ENCODE results near the gene PLAAT2.
"Not testable (repeated sequence)": the region's sequence is repeated elsewhere in the genome, so short reads cannot be mapped to it uniquely, and the experiment has no call there.

Gene PLAAT2

GRCh38 chr11:63563201-63564055 is at the start of gene PLAAT2:
PLAAT2 (minus strand) TSS chr11:63563379; CDS start chr11:63563324, 55 bp downstream.
- Mint-ChIP-seq H3K4me1 (ENCODE audit: low read depth) (peaks cover 68% of the 10 kb centered on the region), H3K27me3 (no peaks in the 10 kb centered on the region), H3K27ac (peak within 1 kb of the TSS; percentile 12), H3K4me3 (no peak within 1 kb of the TSS), H3K36me3 (ENCODE audit: low read depth) (no peaks in the 10 kb centered on the region), H3K9me3 (peaks cover 2% of the 10 kb centered on the region)
- no peak for DNase-seq

GRCh38 chr11:63612181-63612580 is 49.0 kb upstream of the PLAAT2 start:
- no peak for DNase-seq
- H3K36me3 Mint-ChIP-seq (ENCODE audit: low read depth): no peaks in the 10 kb centered on the region
- H3K4me3 Mint-ChIP-seq: no peak overlapping the region
- H3K4me1 Mint-ChIP-seq (ENCODE audit: low read depth): peaks cover 26% of the 10 kb centered on the region
- H3K9me3 Mint-ChIP-seq: no peaks in the 10 kb centered on the region
- no peak overlapping the region for H3K27ac Mint-ChIP-seq
- no peaks in the 10 kb centered on the region for H3K27me3 Mint-ChIP-seq

GRCh38 chr11:63611395-63611747 is 48.2 kb upstream of the PLAAT2 start:
- no peak for DNase-seq
- Mint-ChIP-seq H3K4me1 (ENCODE audit: low read depth) (peaks cover 26% of the 10 kb centered on the region), H3K4me3 (no peak overlapping the region), H3K36me3 (ENCODE audit: low read depth) (no peaks in the 10 kb centered on the region), H3K27me3 (no peaks in the 10 kb centered on the region), H3K9me3 (no peaks in the 10 kb centered on the region), H3K27ac (no peak overlapping the region)

- H3K27me3 Mint-ChIP-seq: no peaks in the 10 kb centered on the region
- H3K36me3 Mint-ChIP-seq (ENCODE audit: low read depth): no peaks in the 10 kb centered on the region
- no peak overlapping the region for H3K27ac Mint-ChIP-seq
- H3K4me1 Mint-ChIP-seq (ENCODE audit: low read depth): peaks cover 26% of the 10 kb centered on the region
- H3K4me3 Mint-ChIP-seq: no peak overlapping the region
- DNase-seq: no peak
- H3K9me3 Mint-ChIP-seq: no peaks in the 10 kb centered on the region
Measured at GRCh38 chr11:63610604-63611394, 47.6 kb upstream of the PLAAT2 start.

- Mint-ChIP-seq H3K4me3 (no peak overlapping the region), H3K27ac (no peak overlapping the region), H3K36me3 (ENCODE audit: low read depth) (no peaks in the 10 kb centered on the region), H3K27me3 (no peaks in the 10 kb centered on the region), H3K9me3 (no peaks in the 10 kb centered on the region), H3K4me1 (ENCODE audit: low read depth) (peaks cover 26% of the 10 kb centered on the region)
- DNase-seq: no peak
Measured at GRCh38 chr11:63609971-63610580, 46.9 kb upstream of the PLAAT2 start.

GRCh38 chr11:63609536-63609935 is 46.4 kb upstream of the PLAAT2 start:
- Mint-ChIP-seq H3K27ac (peak overlapping the region; percentile 74), H3K4me3 (no peak overlapping the region), H3K36me3 (ENCODE audit: low read depth) (no peaks in the 10 kb centered on the region), H3K9me3 (no peaks in the 10 kb centered on the region), H3K4me1 (ENCODE audit: low read depth) (peaks cover 25% of the 10 kb centered on the region), H3K27me3 (no peaks in the 10 kb centered on the region)
- no peak for DNase-seq

- Mint-ChIP-seq H3K27me3 (no peaks in the 10 kb centered on the region), H3K9me3 (no peaks in the 10 kb centered on the region), H3K4me1 (ENCODE audit: low read depth) (peaks cover 19% of the 10 kb centered on the region), H3K27ac (no peak overlapping the region), H3K4me3 (no peak overlapping the region), H3K36me3 (ENCODE audit: low read depth) (no peaks in the 10 kb centered on the region)
- DNase-seq: no peak
Measured at GRCh38 chr11:63608353-63609345, 45.5 kb upstream of the PLAAT2 start.

- Mint-ChIP-seq H3K27ac (no peak overlapping the region), H3K9me3 (no peaks in the 10 kb centered on the region), H3K27me3 (no peaks in the 10 kb centered on the region), H3K4me1 (ENCODE audit: low read depth) (peaks cover 5% of the 10 kb centered on the region), H3K36me3 (ENCODE audit: low read depth) (no peaks in the 10 kb centered on the region), H3K4me3 (no peak overlapping the region)
- DNase-seq: no peak
Measured at GRCh38 chr11:63603180-63603518, 40.0 kb upstream of the PLAAT2 start.

GRCh38 chr11:63602290-63603179 is 39.4 kb upstream of the PLAAT2 start:
- H3K4me3 Mint-ChIP-seq; H3K27me3 Mint-ChIP-seq; H3K36me3 Mint-ChIP-seq (ENCODE audit: low read depth); H3K27ac Mint-ChIP-seq; H3K4me1 Mint-ChIP-seq (ENCODE audit: low read depth); DNase-seq; H3K9me3 Mint-ChIP-seq: not testable (repeated sequence)

- no peak overlapping the region for H3K4me3 Mint-ChIP-seq
- H3K27me3 Mint-ChIP-seq: no peaks in the 10 kb centered on the region
- peaks cover 5% of the 10 kb centered on the region for H3K4me1 Mint-ChIP-seq (ENCODE audit: low read depth)
- no peaks in the 10 kb centered on the region for H3K36me3 Mint-ChIP-seq (ENCODE audit: low read depth)
- DNase-seq: no peak
- no peaks in the 10 kb centered on the region for H3K9me3 Mint-ChIP-seq
- H3K27ac Mint-ChIP-seq: no peak overlapping the region
Measured at GRCh38 chr11:63599211-63600122, 36.3 kb upstream of the PLAAT2 start.

- Mint-ChIP-seq H3K36me3 (ENCODE audit: low read depth) (no peaks in the 10 kb centered on the region), H3K27ac (no peak overlapping the region), H3K4me3 (no peak overlapping the region), H3K4me1 (ENCODE audit: low read depth) (peaks cover 5% of the 10 kb centered on the region), H3K27me3 (no peaks in the 10 kb centered on the region), H3K9me3 (no peaks in the 10 kb centered on the region)
- DNase-seq: no peak
Measured at GRCh38 chr11:63598556-63598955, 35.4 kb upstream of the PLAAT2 start.

GRCh38 chr11:63595296-63595695 is 32.1 kb upstream of the PLAAT2 start:
- Mint-ChIP-seq H3K27me3 (no peaks in the 10 kb centered on the region), H3K27ac (no peak overlapping the region), H3K9me3 (no peaks in the 10 kb centered on the region), H3K4me1 (ENCODE audit: low read depth) (no peaks in the 10 kb centered on the region), H3K4me3 (no peak overlapping the region), H3K36me3 (ENCODE audit: low read depth) (no peaks in the 10 kb centered on the region)
- no peak for DNase-seq

Data from activated T-cell treated with anti-CD3 and anti-CD28 coated beads, Interleukin-2, amount 50 U/mL, for 24 hours (primary cell).